Stimulated activated CD4-positive, alpha-beta T cell treated with anti-CD3 and anti-CD28 coated beads, Interleukin-2, amount 100 ng/mL, for 4 hours (primary cell): ENCODE data around the gene TMEM161A.
A peak's percentile ranks its signal among the peaks of the same experiment; 100 is the strongest.
"Not testable (repeated sequence)": the region's sequence is repeated elsewhere in the genome, so short reads cannot be mapped to it uniquely, and the experiment has no call there.

Experiments
- DNase-seq: peaks from one replicate; pipeline ENCODE4 v3.0.0-alpha.2; 2020; ENCODE audit warnings: low read depth

TMEM161A gene

GRCh38 chr19:19138109-19138981 is at the start of gene TMEM161A:
TMEM161A (minus strand) TSS chr19:19138478; CDS start chr19:19138428, 50 bp downstream.
- peak; percentile 94 for DNase-seq

- no peak for DNase-seq
Measured at GRCh38 chr19:19186742-19187141, 48.5 kb upstream of the TMEM161A start.

GRCh38 chr19:19185853-19186740 is 47.8 kb upstream of the TMEM161A start:
- peak; percentile 50 for DNase-seq

- no peak for DNase-seq
Measured at GRCh38 chr19:19181488-19181998, 43.3 kb upstream of the TMEM161A start.

GRCh38 chr19:19179548-19180441 is 41.5 kb upstream of the TMEM161A start:
- no peak for DNase-seq

GRCh38 chr19:19176950-19177349 is 38.7 kb upstream of the TMEM161A start:
- DNase-seq: no peak

GRCh38 chr19:19173243-19173642 is 35.0 kb upstream of the TMEM161A start:
- not testable (repeated sequence) for DNase-seq

GRCh38 chr19:19171821-19172532 is 33.7 kb upstream of the TMEM161A start:
- DNase-seq: no peak

- DNase-seq: no peak
Measured at GRCh38 chr19:19170873-19171672, 32.8 kb upstream of the TMEM161A start.

- peak; percentile 66 for DNase-seq
Measured at GRCh38 chr19:19170053-19170872, 32.0 kb upstream of the TMEM161A start, which contains the start of gene MEF2B. MEF2B (minus strand) TSS chr19:19170263; CDS start chr19:19150735, 19,528 bp downstream.

GRCh38 chr19:19169236-19170052 is 31.2 kb upstream of the TMEM161A start:
- DNase-seq: no peak

GRCh38 chr19:19167612-19168011 is 29.3 kb upstream of the TMEM161A start:
- DNase-seq: no peak

- DNase-seq: no peak
Measured at GRCh38 chr19:19165396-19165795, 27.1 kb upstream of the TMEM161A start.

- DNase-seq: no peak
Measured at GRCh38 chr19:19162495-19162894, 24.2 kb upstream of the TMEM161A start.

- no peak for DNase-seq
Measured at GRCh38 chr19:19160461-19161035, 22.3 kb upstream of the TMEM161A start.

GRCh38 chr19:19159534-19159933 is 21.3 kb upstream of the TMEM161A start:
- DNase-seq: no peak

- no peak for DNase-seq
Measured at GRCh38 chr19:19157808-19158207, 19.5 kb upstream of the TMEM161A start.
